Kidney (tissue), 14 donors: ENCODE data around the gene KCNC1. TPM values are rescaled to one million over a fixed set of nuclear protein-coding genes. Genes with fewer than 3 reads are reported as not detected.

Experiments used
- DNase-seq, 5 donors: peaks; one replicate each; pipeline ENCODE4 v3.0.0-alpha.2; 2013 to 2020
- FAIRE-seq: peaks from 2 replicates; lab custom pipeline; 2012; peaks lifted over from hg19 to GRCh38; lab: Jason Lieb, UNC
- H3K27ac ChIP-seq, 2 donors: one replicate each; pipeline ENCODE4 v1.7.0; 2013; ENCODE audit warnings: low read depth in 2 of 2, low read length in 2 of 2, inconsistent platforms in 1 of 2
- H3K27me3 ChIP-seq: one replicate; pipeline ENCODE4 v1.7.1; 2013; ENCODE audit warnings: low read length, inconsistent platforms; ENCODE audit not compliant: control insufficient read depth, insufficient read depth
- H3K36me3 ChIP-seq, 3 donors: one replicate each; pipeline versions ENCODE4 v1.7.0 to v1.7.1; 2013; ENCODE audit warnings: low read length in 3 of 3, control low read depth in 1 of 3, inconsistent platforms in 1 of 3; ENCODE audit not compliant: insufficient read depth in 3 of 3, control insufficient read depth in 2 of 3
- H3K4me1 ChIP-seq, 3 donors: one replicate each; pipeline versions ENCODE4 v1.7.0 to v1.7.1; 2013; ENCODE audit warnings: low read length in 3 of 3, inconsistent platforms in 1 of 3, low read depth in 1 of 3; ENCODE audit not compliant: control insufficient read depth in 2 of 3, insufficient read depth in 2 of 3
- H3K4me3 ChIP-seq, 3 donors: one replicate each; pipeline versions ENCODE4 v1.7.0 to v1.8.1; 2013; ENCODE audit warnings: low read length in 3 of 3, control low read depth in 1 of 3, inconsistent platforms in 1 of 3
- H3K9ac ChIP-seq, 3 donors: one replicate each; pipeline versions ENCODE4 v1.7.0 to v1.7.1; 2013; ENCODE audit warnings: low read length in 3 of 3, control low read depth in 1 of 3, inconsistent platforms in 1 of 3
- H3K9me3 ChIP-seq, 3 donors: one replicate each; pipeline versions ENCODE4 v1.7.0 to v1.7.1; 2013; ENCODE audit warnings: low read length in 3 of 3, control low read depth in 1 of 3, inconsistent platforms in 1 of 3; ENCODE audit not compliant: control insufficient read depth in 2 of 3, insufficient read depth in 1 of 3
- intact Hi-C: fragments of 100-400 bp; cut with DNase I; formaldehyde crosslinking; loops from one replicate; pipeline ENCODE4 v1.11.1; 2022
- polyA plus RNA-seq: library from polyadenylated mRNA; stranded (reverse); fragments of 350-450 nt; fragmentation: Illumina TruSeq; extraction: RNeasy Lipid Tissue Mini Kit (QIAGEN cat#74804); gene quantifications from one replicate; pipeline ENCODE4 v1.2.3, GENCODE V29; 2014; ENCODE audit warnings: low read depth, low replicate concordance; ENCODE audit not compliant: insufficient read depth
- total RNA-seq: library from RNA; stranded (reverse); fragmentation: NEBNext Ultra II Directional; extraction: Animal tissue kit (Norgen Biotek cat#: 25700); gene quantifications from one replicate; pipeline ENCODE4 v1.2.1, GENCODE V29; 2021
- TF ChIP-seq, protein P1 (sequence below): IDR thresholded peaks from 3 replicates; pipeline ENCODE4 v1.5.1; 2012; ENCODE audit warnings: mild to moderate bottlenecking, moderate library complexity, borderline replicate concordance; ENCODE audit not compliant: insufficient read depth; ENCODE audit errors: extremely low read depth
- donor health status: control.
- donor health status: control.
- donor health status: control.
- donor health status: control.
- donor health status: control.
- donor health status: DM: yes; HTN: yes; CAD: no.
- donor health status: Normal renal cell carcinoma (clear cell type).

The KCNC1 gene
- total and polyA plus RNA-seq, 2 donors from 2014 or later = 0.03 TPM; not detected in 1

DNA sequence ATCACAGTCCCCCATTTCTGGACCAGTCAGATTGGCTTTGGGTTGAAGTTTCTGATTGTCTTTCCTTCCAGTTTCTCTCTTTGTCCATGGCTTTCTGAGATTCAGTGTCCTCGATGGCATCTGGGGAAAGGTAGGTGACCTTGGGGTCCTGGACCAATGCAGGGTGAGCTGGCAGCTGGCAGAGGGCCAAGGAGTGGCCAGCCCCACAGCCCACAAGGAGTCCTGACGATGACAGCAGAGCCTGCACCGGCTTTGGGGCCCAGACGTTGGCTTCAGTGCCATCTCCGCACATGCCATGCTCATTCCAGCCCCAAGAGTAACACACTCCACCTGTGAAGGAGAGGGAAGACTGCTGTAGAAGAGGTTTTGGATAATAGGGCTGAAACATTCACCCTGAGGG lies 53.5 kb downstream of the KCNC1 start:
- Histone ChIP-seq H3K9ac (no peak overlapping the region), H3K4me1 (no peaks in the 10 kb centered on the region), H3K36me3 (no peaks in the 10 kb centered on the region), H3K27ac (no peak overlapping the region), H3K27me3 (no peaks in the 10 kb centered on the region), H3K9me3 (no peaks in the 10 kb centered on the region), H3K4me3 (no peak overlapping the region)
- DNase-seq (no peak), FAIRE-seq (no peak)
- intact Hi-C loops = no loop called here
- TF ChIP-seq, protein P1, sequence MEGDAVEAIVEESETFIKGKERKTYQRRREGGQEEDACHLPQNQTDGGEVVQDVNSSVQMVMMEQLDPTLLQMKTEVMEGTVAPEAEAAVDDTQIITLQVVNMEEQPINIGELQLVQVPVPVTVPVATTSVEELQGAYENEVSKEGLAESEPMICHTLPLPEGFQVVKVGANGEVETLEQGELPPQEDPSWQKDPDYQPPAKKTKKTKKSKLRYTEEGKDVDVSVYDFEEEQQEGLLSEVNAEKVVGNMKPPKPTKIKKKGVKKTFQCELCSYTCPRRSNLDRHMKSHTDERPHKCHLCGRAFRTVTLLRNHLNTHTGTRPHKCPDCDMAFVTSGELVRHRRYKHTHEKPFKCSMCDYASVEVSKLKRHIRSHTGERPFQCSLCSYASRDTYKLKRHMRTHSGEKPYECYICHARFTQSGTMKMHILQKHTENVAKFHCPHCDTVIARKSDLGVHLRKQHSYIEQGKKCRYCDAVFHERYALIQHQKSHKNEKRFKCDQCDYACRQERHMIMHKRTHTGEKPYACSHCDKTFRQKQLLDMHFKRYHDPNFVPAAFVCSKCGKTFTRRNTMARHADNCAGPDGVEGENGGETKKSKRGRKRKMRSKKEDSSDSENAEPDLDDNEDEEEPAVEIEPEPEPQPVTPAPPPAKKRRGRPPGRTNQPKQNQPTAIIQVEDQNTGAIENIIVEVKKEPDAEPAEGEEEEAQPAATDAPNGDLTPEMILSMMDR = no peak

DNA sequence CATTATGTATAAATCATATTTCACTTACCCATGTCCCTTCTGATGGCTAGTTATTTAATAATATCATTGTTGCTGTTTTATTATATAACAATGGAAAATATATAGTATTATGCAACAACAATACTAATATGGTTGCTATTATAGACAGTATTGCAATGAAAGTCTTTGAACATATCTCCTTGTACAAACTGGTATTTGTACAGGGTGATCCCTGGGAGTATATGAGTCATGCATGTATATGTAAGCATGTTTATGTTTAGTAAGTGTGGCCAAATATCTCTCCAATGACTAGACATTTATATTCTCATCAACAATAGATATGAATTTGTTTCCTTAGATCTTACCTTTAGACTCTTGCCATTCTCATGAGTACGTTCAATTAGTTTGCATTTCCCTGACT lies 55.9 kb downstream of the KCNC1 start:
- Histone ChIP-seq H3K27ac (no peak overlapping the region), H3K4me3 (no peak overlapping the region), H3K9me3 (no peaks in the 10 kb centered on the region), H3K36me3 (no peaks in the 10 kb centered on the region), H3K9ac (no peak overlapping the region), H3K27me3 (no peaks in the 10 kb centered on the region), H3K4me1 (no peaks in the 10 kb centered on the region)
- FAIRE-seq (no peak), DNase-seq (no peak)
- TF ChIP-seq, protein P1 = no peak
- intact Hi-C loops = no loop called here

DNA sequence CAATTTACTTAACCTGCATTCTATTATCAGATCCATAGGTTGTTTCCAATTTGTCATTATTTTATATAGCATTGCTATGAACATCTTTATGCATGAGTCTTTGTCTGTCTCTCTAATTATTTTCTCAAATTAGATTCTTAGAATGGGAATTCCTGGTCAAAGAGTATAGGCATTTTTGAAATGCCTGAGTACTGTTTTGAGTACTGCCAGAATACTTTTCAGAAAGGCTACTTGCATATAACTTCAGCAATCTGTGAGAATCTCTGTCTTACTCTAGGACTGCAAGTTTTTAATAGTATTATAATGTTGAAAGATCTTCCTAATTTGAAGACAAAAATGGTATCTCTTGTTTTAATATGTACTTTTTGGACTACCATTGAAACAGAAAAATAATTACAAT lies 56.6 kb downstream of the KCNC1 start:
- TF ChIP-seq, protein P1 = no peak
- H3K27ac ChIP-seq = no peak overlapping the region
- no peaks in the 10 kb centered on the region for H3K27me3 ChIP-seq
- FAIRE-seq (no peak), DNase-seq (no peak)
- intact Hi-C loops = no loop called here
- no peak overlapping the region for H3K9ac ChIP-seq
- no peaks in the 10 kb centered on the region for H3K36me3 ChIP-seq
- no peaks in the 10 kb centered on the region for H3K4me1 ChIP-seq
- H3K9me3 ChIP-seq = no peaks in the 10 kb centered on the region
- H3K4me3 ChIP-seq = no peak overlapping the region

DNA sequence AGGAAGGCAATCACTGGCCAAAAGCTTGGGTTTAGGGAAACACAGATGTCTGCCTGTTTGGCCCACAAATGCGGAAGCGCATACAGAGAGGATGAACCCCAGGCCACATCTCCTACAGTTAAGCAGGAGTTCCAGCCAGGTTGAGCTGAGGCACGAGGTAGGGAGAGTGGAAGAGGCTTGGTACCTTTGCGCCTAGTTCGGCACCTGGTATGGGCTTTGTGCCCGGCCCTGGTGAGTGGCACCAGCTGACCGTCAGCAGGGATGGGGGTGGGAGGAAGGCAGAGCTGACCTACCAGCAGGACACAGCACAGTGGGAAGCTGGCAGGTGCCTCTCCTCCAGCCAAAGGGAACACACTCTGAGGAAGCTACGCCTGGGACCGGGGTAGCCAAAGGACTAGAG lies 57.6 kb downstream of the KCNC1 start:
- FAIRE-seq = no peak
- intact Hi-C loops = no loop called here
- Histone ChIP-seq H3K36me3 (no peaks in the 10 kb centered on the region), H3K27ac (no peak overlapping the region), H3K4me3 (no peak overlapping the region), H3K9ac (no peak overlapping the region), H3K9me3 (no peaks in the 10 kb centered on the region), H3K27me3 (no peaks in the 10 kb centered on the region), H3K4me1 (no peaks in the 10 kb centered on the region)
- TF ChIP-seq, protein P1 = no peak
- DNase-seq = no peak
